Common myeloid progenitor, CD34-positive (primary cell): Measurements from ENCODE around the gene CTRL.

Source experiments
- CTCF ChIA-PET: fragments of 350-600 bp; sonication (Branson Sonifier 250); formaldehyde crosslinking; loops from one replicate; lab custom pipeline; 2021; ENCODE audit warnings: antibody characterized with exemption; lab: Charles Lee
- POLR2A ChIA-PET: fragments of 350-600 bp; sonication (Branson Sonifier 250); formaldehyde crosslinking; loops from one replicate; lab custom pipeline; 2021; ENCODE audit warnings: antibody characterized with exemption; lab: Charles Lee
- DNase-seq, 3 donors: peaks; one replicate each; pipeline versions ENCODE4 v3.0.0 to v3.0.0-alpha.2; 2013
- H3K27ac ChIP-seq, 2 experiments: 1 replicate in 1 of 2; 2 replicates in 1 of 2; pipeline ENCODE4 v1.7.0; 2013; ENCODE audit warnings: inconsistent platforms in 2 of 2, low read length in 2 of 2, mild to moderate bottlenecking in 2 of 2, low read depth in 1 of 2, moderate library complexity in 1 of 2; ENCODE audit not compliant: severe bottlenecking in 2 of 2, insufficient read depth in 1 of 2, poor library complexity in 1 of 2
- H3K27me3 ChIP-seq, 5 experiments: replicated peaks in 2 of 5; 1 replicate in 3 of 5; 2 replicates in 2 of 5; pipeline versions ENCODE4 v1.6.1 to v1.7.0; 2013; ENCODE audit warnings: low read length in 4 of 5, mild to moderate bottlenecking in 2 of 5, moderate library complexity in 2 of 5, inconsistent platforms in 1 of 5; ENCODE audit not compliant: insufficient read depth in 5 of 5, control insufficient read depth in 4 of 5
- H3K36me3 ChIP-seq, 4 experiments: 1 replicate in 2 of 4; 2 replicates in 2 of 4; pipeline versions ENCODE4 v1.6.1 to v1.7.0; 2013; ENCODE audit warnings: low read length in 3 of 4, control low read depth in 1 of 4, mild to moderate bottlenecking in 1 of 4; ENCODE audit not compliant: control insufficient read depth in 4 of 4, insufficient read depth in 4 of 4
- H3K4me1 ChIP-seq, 4 experiments: 1 replicate in 3 of 4; 2 replicates in 1 of 4; pipeline versions ENCODE4 v1.6.1 to v1.7.1; 2013; ENCODE audit warnings: low read length in 3 of 4, mild to moderate bottlenecking in 3 of 4, control low read depth in 1 of 4, inconsistent platforms in 1 of 4, moderate library complexity in 1 of 4; ENCODE audit not compliant: control insufficient read depth in 4 of 4, insufficient read depth in 4 of 4; ENCODE audit errors: control extremely low read depth in 1 of 4
- H3K4me3 ChIP-seq, 7 experiments: 1 replicate in 4 of 7; 2 replicates in 3 of 7; pipeline versions ENCODE4 v1.5.1 to v1.7.0; 2013; ENCODE audit warnings: mild to moderate bottlenecking in 7 of 7, low read length in 6 of 7, moderate library complexity in 6 of 7, inconsistent platforms in 2 of 7, low read depth in 2 of 7, control low read depth in 1 of 7; ENCODE audit not compliant: insufficient read depth in 4 of 7, control insufficient read depth in 1 of 7; ENCODE audit errors: extremely low read depth in 1 of 7
- H3K9me3 ChIP-seq, 5 experiments: 1 replicate in 4 of 5; 2 replicates in 1 of 5; pipeline versions ENCODE4 v1.6.1 to v1.7.1; 2013; ENCODE audit warnings: low read length in 4 of 5, mild to moderate bottlenecking in 2 of 5, inconsistent platforms in 1 of 5, low read depth in 1 of 5, moderate library complexity in 1 of 5; ENCODE audit not compliant: control insufficient read depth in 4 of 5, insufficient read depth in 2 of 5; ENCODE audit errors: control extremely low read depth in 1 of 5
- WGBS: methylation state at CpG from one replicate; pipeline ENCODE4 v1.1.5; 2013; ENCODE audit not compliant: insufficient coverage; 5-methylcytosine and 5-hydroxymethylcytosine counted together

Gene CTRL

GRCh38 chr16:67967183-67967957 is 35.7 kb upstream of the CTRL start:
- peak; percentile 9 to 60 (median 50) for DNase-seq
- Histone ChIP-seq H3K4me1 (peaks cover 0 to 30% (median 20%) of the 10 kb centered on the region in 4 experiments), H3K4me3 (peak overlapping the region; percentile 37 to 85 (median 74)), H3K9me3 (no peaks in the 10 kb centered on the region), H3K36me3 (peaks cover 0 to 8% (median 1%) of the 10 kb centered on the region in 4 experiments), H3K27me3 (no peaks in the 10 kb centered on the region), H3K27ac (peak overlapping the region in 1 of 2 experiments; percentile 61)
- WGBS, result 22% methylated on average over 10 of the region's 18 CpGs
- ChIA-PET CTCF (interaction anchor here (0.7 to 7.6 kb wide), 9 partner anchors 14 to 81 kb away, joined by 3 to 69 read pairs (median 3); partner anchors contain the start of genes DDX28, DPEP2, DPEP3 and DUS2), POLR2A (interaction anchor here (0.8 to 2.1 kb wide), 2 partner anchors 14 to 73 kb away, joined by 4 to 12 read pairs; partner anchors contain the start of gene DPEP3)

GRCh38 chr16:67966549-67967182 is 35.0 kb upstream of the CTRL start:
- DNase-seq, result no peak
- Histone ChIP-seq H3K4me3 (peak overlapping the region in 1 of 7 experiments; percentile 84), H3K27ac (no peak overlapping the region), H3K36me3 (peaks cover 1 to 15% (median 5%) of the 10 kb centered on the region in 4 experiments), H3K4me1 (peaks cover 0 to 30% (median 20%) of the 10 kb centered on the region in 4 experiments), H3K9me3 (no peaks in the 10 kb centered on the region), H3K27me3 (no peaks in the 10 kb centered on the region)
- 72% methylated on average over 2 of the region's 3 CpGs for whole genome bisulfite sequencing
- ChIA-PET CTCF (interaction anchor here (0.5 to 7.6 kb wide), 10 partner anchors 10 to 80 kb away, joined by 3 to 69 read pairs (median 3); partner anchors contain the start of genes DDX28, DPEP2, DPEP3 and DUS2), POLR2A (interaction anchor here (0.8 kb wide), 1 partner anchor 74 kb away, joined by 4 read pairs; no protein-coding TSS in a partner anchor)

- no peak for DNase-seq
- ChIA-PET POLR2A (no interaction called here), CTCF (interaction anchor here (0.5 to 7.6 kb wide), 11 partner anchors 9 to 75 kb away, joined by 3 to 69 read pairs (median 3); partner anchors contain the start of genes DDX28, DPEP2NB, DPEP3 and DUS2)
- 95% methylated on average over 8 of the region's 11 CpGs for WGBS
- H3K36me3 ChIP-seq, result peaks cover 2 to 23% (median 7%) of the 10 kb centered on the region in 4 experiments
- no peak overlapping the region for H3K4me3 ChIP-seq
- no peaks in the 10 kb centered on the region for H3K9me3 ChIP-seq
- no peaks in the 10 kb centered on the region for H3K27me3 ChIP-seq
- no peak overlapping the region for H3K27ac ChIP-seq
- peaks cover 0 to 30% (median 20%) of the 10 kb centered on the region in 4 experiments for H3K4me1 ChIP-seq
These were observed 34.2 kb upstream of the CTRL start for GRCh38 chr16:67965668-67966548.

GRCh38 chr16:67964477-67965131 is 32.9 kb upstream of the CTRL start:
- no peak for DNase-seq
- H3K27ac ChIP-seq, result no peak overlapping the region
- peaks cover 0 to 30% (median 20%) of the 10 kb centered on the region in 4 experiments for H3K4me1 ChIP-seq
- 95% methylated on average over 2 of the region's 6 CpGs for WGBS
- H3K4me3 ChIP-seq, result no peak overlapping the region
- H3K9me3 ChIP-seq, result no peaks in the 10 kb centered on the region
- H3K36me3 ChIP-seq, result peaks cover 2 to 36% (median 12%) of the 10 kb centered on the region in 4 experiments
- ChIA-PET POLR2A (no interaction called here), CTCF (interaction anchor here (0.8 to 2.4 kb wide), 4 partner anchors 14 to 87 kb away, joined by 3 to 9 read pairs (median 4); no protein-coding TSS in a partner anchor)
- no peaks in the 10 kb centered on the region for H3K27me3 ChIP-seq

- ChIA-PET CTCF (interaction anchor here (0.8 to 2.4 kb wide), 3 partner anchors 13 to 88 kb away, joined by 3 to 9 read pairs (median 4); no protein-coding TSS in a partner anchor), POLR2A (no interaction called here)
- Histone ChIP-seq H3K27ac (no peak overlapping the region), H3K9me3 (no peaks in the 10 kb centered on the region), H3K4me3 (no peak overlapping the region), H3K27me3 (no peaks in the 10 kb centered on the region), H3K4me1 (peaks cover 0 to 26% (median 15%) of the 10 kb centered on the region in 4 experiments), H3K36me3 (peaks cover 2 to 44% (median 14%) of the 10 kb centered on the region in 4 experiments)
- no peak for DNase-seq
- WGBS, result 91% methylated on average over 31 of the region's 32 CpGs
These were observed 32.1 kb upstream of the CTRL start for GRCh38 chr16:67963662-67964321.
